Spleen (tissue), 7 donors: ENCODE results near the gene RABAC1.

ENCODE experiments used
- CTCF ChIP-seq, 11 experiments: fragments of 200-600 bp in 7 of 11; fragments of 450-650 bp in 4 of 11; sonication (generic) in 4 of 11; IDR thresholded peaks in 8 of 11; conservative IDR thresholded peaks in 3 of 11; 1 replicate in 7 of 11; 2 replicates in 4 of 11; pipeline versions ENCODE4 v1.4.0 to v1.8.0; 2016 to 2021; ENCODE audit warnings: antibody characterized with exemption in 11 of 11, inconsistent platforms in 4 of 11, mild to moderate bottlenecking in 1 of 11
- POLR2A ChIP-seq, 3 donors: fragments of 450-650 bp; IDR thresholded peaks; one replicate each; pipeline ENCODE4 v1.5.1; 2017; ENCODE audit warnings: antibody characterized with exemption in 3 of 3, mild to moderate bottlenecking in 1 of 3
- POLR2AphosphoS5 ChIP-seq, 3 donors: sonication (generic); formaldehyde crosslinking; IDR thresholded peaks; one replicate each; pipeline ENCODE4 v1.5.1; 2017; ENCODE audit warnings: antibody characterized with exemption in 3 of 3
- donor health status: DM: no; HTN: no; CAD: no; lungs with moderate emphysema.
- donor health status: DM: no; HTN: no; CAD: no.
- donor health status: DM: no; HTN: no; CAD: no.

DNA sequence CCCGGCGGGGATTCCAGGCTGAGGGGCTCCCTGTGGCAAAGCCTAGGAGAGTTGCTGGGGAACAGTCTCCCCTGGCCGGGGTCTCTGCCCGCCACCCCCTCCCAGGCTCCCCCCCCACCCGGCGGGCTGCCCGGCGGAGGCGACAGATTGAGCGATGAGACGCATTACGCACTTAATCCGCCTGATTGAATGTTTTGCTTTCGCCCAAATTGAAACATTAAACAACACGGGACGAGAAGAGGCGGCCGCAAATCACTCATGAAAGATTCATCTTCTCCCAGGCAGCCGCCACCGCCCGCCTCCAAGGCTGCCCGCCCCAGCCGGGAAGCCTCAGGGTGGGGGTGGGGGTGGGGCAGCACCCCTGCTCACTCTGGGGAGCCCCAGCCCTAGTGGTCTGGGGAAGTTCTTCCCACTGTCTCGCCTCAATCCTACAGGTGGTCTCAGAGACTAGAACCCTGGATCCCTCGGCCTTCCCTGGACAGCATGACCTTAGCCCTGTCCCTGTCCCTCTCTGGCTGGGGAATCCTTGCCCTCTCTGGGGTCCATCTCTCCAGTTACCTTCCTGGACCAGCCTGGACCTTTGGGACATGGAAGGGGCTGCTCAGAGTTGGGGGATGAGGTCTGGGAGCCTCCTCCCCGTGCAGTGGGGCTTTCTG is 23.2 kb downstream of the RABAC1 start:
- TF ChIP-seq CTCF (IDR thresholded peaks at IDR 0.05 in 8 of 11, conservative IDR thresholded peaks at IDR 0.05 in 3 of 11) (no peak), POLR2A (IDR thresholded peaks at IDR 0.05) (no peak), POLR2AphosphoS5 (IDR thresholded peaks at IDR 0.05) (no peak)
